Loucy (cell line): ENCODE data around the gene SCAMP4.

ENCODE experiments used
- EZH2phosphoT487 ChIP-seq: fragments of 200-600 bp; IDR thresholded peaks from 2 replicates; pipeline ENCODE4 v1.6.1; 2018; ENCODE audit warnings: antibody characterized with exemption, mild to moderate bottlenecking, moderate library complexity, borderline replicate concordance
- TF ChIP-seq, protein P1 (sequence below): fragments of 200-600 bp; sonication (generic); conservative IDR thresholded peaks from 2 replicates; pipeline ENCODE4 v1.5.1; 2014; ENCODE audit warnings: mild to moderate bottlenecking, antibody characterized with exemption, low read length

DNA sequence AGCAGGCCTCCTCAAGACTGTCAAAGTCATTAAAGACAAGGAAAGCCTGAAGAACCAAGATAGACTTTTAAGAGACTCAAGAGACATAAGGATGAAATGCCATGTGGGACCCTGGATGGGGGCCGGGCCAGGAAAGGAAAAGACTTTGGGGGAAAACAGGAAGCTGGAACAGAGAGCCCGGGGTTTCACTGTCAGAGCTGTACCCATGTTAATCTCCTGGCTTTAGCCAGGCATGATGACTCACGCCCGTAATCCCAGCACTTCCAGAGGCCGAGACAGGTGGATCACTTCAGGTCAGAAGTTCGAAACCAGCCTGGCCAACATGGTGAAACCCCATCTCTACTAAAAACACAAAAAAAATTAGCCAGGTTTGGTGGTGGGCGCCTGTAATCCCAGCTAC lies 36.2 kb upstream of the SCAMP4 start:
- TF ChIP-seq, protein P1, sequence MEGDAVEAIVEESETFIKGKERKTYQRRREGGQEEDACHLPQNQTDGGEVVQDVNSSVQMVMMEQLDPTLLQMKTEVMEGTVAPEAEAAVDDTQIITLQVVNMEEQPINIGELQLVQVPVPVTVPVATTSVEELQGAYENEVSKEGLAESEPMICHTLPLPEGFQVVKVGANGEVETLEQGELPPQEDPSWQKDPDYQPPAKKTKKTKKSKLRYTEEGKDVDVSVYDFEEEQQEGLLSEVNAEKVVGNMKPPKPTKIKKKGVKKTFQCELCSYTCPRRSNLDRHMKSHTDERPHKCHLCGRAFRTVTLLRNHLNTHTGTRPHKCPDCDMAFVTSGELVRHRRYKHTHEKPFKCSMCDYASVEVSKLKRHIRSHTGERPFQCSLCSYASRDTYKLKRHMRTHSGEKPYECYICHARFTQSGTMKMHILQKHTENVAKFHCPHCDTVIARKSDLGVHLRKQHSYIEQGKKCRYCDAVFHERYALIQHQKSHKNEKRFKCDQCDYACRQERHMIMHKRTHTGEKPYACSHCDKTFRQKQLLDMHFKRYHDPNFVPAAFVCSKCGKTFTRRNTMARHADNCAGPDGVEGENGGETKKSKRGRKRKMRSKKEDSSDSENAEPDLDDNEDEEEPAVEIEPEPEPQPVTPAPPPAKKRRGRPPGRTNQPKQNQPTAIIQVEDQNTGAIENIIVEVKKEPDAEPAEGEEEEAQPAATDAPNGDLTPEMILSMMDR = no peak
- TF ChIP-seq EZH2phosphoT487 = no peak
